K562 (cell line): ENCODE data around the gene ENTR1. TPM values are rescaled to one million over a fixed set of nuclear protein-coding genes. Genes with fewer than 3 reads are reported as not detected.
A peak's percentile ranks its signal among the peaks of the same experiment; 100 is the strongest.

Experiments used
- CBX5 ChIP-seq: IDR thresholded peaks from 2 replicates; pipeline ENCODE4 v1.6.1; 2014; ENCODE audit warnings: low read depth, borderline replicate concordance
- CHAMP1 ChIP-seq: fragments of 450-650 bp; IDR thresholded peaks from 2 replicates; pipeline ENCODE4 v1.6.1; 2016; ENCODE audit warnings: mild to moderate bottlenecking
- EHMT2 ChIP-seq: fragments of 450-650 bp; IDR thresholded peaks from 2 replicates; pipeline ENCODE4 v1.6.1; 2018; ENCODE audit warnings: antibody characterized with exemption
- HDAC8 ChIP-seq: fragments of 450-650 bp; IDR thresholded peaks from 2 replicates; pipeline ENCODE4 v1.6.1; 2016; ENCODE audit warnings: mild to moderate bottlenecking, missing genetic modification characterization, moderate library complexity, missing compliant biosample characterization
- RAD21 ChIP-seq, 2 experiments: fragments of 250-450 bp in 1 of 2; fragments of 450-650 bp in 1 of 2; sonication (Bioruptor Pico) in 1 of 2; formaldehyde crosslinking in 1 of 2; IDR thresholded peaks in 1 of 2; conservative IDR thresholded peaks in 1 of 2; 2 replicates each; pipeline versions ENCODE4 v1.4.0 to v1.8.0; 2020 to 2022; ENCODE audit warnings: mild to moderate bottlenecking in 2 of 2, moderate library complexity in 1 of 2
- RB1 ChIP-seq: fragments of 450-650 bp; IDR thresholded peaks from 2 replicates; pipeline ENCODE4 v1.6.1; 2017; ENCODE audit warnings: low read depth, mild to moderate bottlenecking
- SAFB ChIP-seq: fragments of 200-400 bp; formaldehyde crosslinking; IDR thresholded peaks from 2 replicates; pipeline ENCODE4 v1.6.1; 2017; ENCODE audit warnings: low read depth, low read length, borderline replicate concordance
- SNIP1 ChIP-seq: fragments of 450-650 bp; IDR thresholded peaks from 2 replicates; pipeline ENCODE4 v1.7.1; 2017; ENCODE audit warnings: low read depth, mild to moderate bottlenecking
- SOX6 ChIP-seq: fragments of 450-650 bp; IDR thresholded peaks from 2 replicates; pipeline ENCODE4 v1.6.1; 2014; ENCODE audit warnings: mild to moderate bottlenecking
- ZFX ChIP-seq: sonication (generic); formaldehyde crosslinking; IDR thresholded peaks from 2 replicates; pipeline ENCODE4 v1.8.0; 2022; ENCODE audit warnings: mild to moderate bottlenecking, missing genetic modification reagents, moderate library complexity
- ZNF165 ChIP-seq: fragments of 250-450 bp; sonication (Bioruptor Pico); IDR thresholded peaks from 2 replicates; pipeline ENCODE4 v1.4.0; 2020; ENCODE audit warnings: borderline replicate concordance
- polyA plus RNA-seq, 8 experiments: library from polyadenylated mRNA; depleted of rRNA in 4 of 8; stranded (reverse) in 5 of 8; unstranded in 3 of 8; fragments of >200 nt; fragmentation: Nextera tagmentation in 2 of 8; fragmentation: Illumina TruSeq in 1 of 8; extraction: Ambion mirVana in 2 of 8; extraction: Trizol in 1 of 8; gene quantifications; 2 replicates each; pipeline versions ENCODE4 v1.2.1 to v1.2.3, GENCODE V29; 2011 to 2014; ENCODE audit warnings: inconsistent platforms in 1 of 8, missing spikeins in 1 of 8
- total RNA-seq, 7 experiments: library from RNA; depleted of rRNA in 6 of 7; stranded (reverse); fragments of >200 nt in 6 of 7; fragmentation: Illumina TruSeq in 2 of 7; extraction: Trizol in 2 of 7; gene quantifications; 2 replicates each; pipeline versions ENCODE4 v1.2.1 to v1.2.3, GENCODE V29; 2011 to 2021; ENCODE audit warnings: low replicate concordance in 1 of 7

The ENTR1 gene
- total and polyA plus RNA-seq, 9 of the 15 experiments (the other 6 are each of a cell fraction or from before 2014, with no cell fraction given): 6.7 to 106 (median 72.6) TPM

DNA sequence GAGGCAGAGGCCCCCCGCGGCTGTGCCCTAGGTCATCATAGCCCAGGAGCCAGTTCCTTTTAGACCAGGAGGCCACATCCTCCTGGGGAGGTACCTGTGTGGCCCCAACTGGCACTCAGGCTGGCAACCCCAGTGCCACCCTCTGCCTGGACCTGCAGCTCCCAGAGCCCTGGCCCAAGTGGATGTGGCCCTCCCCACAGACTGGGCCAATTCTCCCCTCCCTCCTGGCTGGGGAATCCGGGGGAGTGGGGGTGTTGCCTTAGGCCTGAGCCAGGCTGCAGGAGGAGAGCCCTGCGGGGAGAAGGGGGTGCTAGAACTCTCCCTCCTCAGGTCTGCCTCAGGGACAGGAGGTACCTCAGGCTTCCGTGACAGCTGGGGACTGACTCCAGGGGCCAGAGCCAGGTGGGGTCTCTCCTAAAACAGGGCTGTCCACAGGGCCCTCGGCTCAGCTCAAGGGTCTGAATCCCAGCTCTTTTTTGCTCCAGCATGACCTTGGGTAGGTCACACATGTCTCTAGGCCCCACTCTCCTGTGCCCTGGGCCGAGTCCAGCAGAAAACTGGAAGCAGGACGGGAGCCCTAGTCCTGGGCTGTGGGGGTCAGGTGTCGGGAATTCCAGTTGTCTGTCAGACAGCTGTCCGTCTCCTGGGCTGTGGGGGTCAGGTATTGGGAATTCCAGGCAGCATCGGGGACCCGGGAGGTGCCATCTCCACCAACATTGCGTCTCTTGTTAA lies 56.5 kb downstream of the ENTR1 start (continued):
- TF ChIP-seq SOX6: no peak
- TF ChIP-seq RB1: no peak
- TF ChIP-seq EHMT2: no peak
- peak; percentile 35; the same call in 1 of the 2 replicates for TF ChIP-seq ZFX (CRISPR knock-in tag)
- TF ChIP-seq RAD21 (CRISPR knock-in tag; conservative IDR thresholded peaks at IDR 0.05 in 1 of 2, IDR thresholded peaks at IDR 0.05 in 1 of 2): no peak
- no peak for TF ChIP-seq HDAC8
- no peak for TF ChIP-seq CBX5
- no peak for TF ChIP-seq ZNF165
- no peak for TF ChIP-seq CHAMP1
- TF ChIP-seq SAFB: no peak
- no peak for TF ChIP-seq SNIP1
